ENCODE data around the gene CTNNA1.
"Not testable (repeated sequence)": the region's sequence is repeated elsewhere in the genome, so short reads cannot be mapped to it uniquely, and the experiment has no call there.

The CTNNA1 gene
- 25.9 to 85.9 reads per million in 2 donors for total RNA-seq

GRCh38 chr5:138752951-138753793 is at the start of gene CTNNA1:
Gene CTNNA1 (plus strand): TSS chr5:138753425. CDS start chr5:138781925, 28,500 bp downstream.
- DNase-seq = peak; percentile 32

- DNase-seq = not testable (repeated sequence)
Measured at GRCh38 chr5:138703777-138704176, 49.4 kb upstream of the CTNNA1 start.

- DNase-seq = no peak
Measured at GRCh38 chr5:138705007-138705406, 48.2 kb upstream of the CTNNA1 start.

GRCh38 chr5:138705567-138705966 is 47.7 kb upstream of the CTNNA1 start:
- DNase-seq = no peak

- DNase-seq = no peak
Measured at GRCh38 chr5:138706655-138707480, 46.4 kb upstream of the CTNNA1 start.

- DNase-seq = no peak
Measured at GRCh38 chr5:138708791-138709190, 44.4 kb upstream of the CTNNA1 start.

- DNase-seq = no peak
Measured at GRCh38 chr5:138709202-138709601, 44.0 kb upstream of the CTNNA1 start.

- DNase-seq = no peak
Measured at GRCh38 chr5:138711087-138711486, 42.1 kb upstream of the CTNNA1 start.

GRCh38 chr5:138711811-138712210 is 41.4 kb upstream of the CTNNA1 start:
- no peak for DNase-seq

- no peak for DNase-seq
Measured at GRCh38 chr5:138712324-138712723, 40.9 kb upstream of the CTNNA1 start.

GRCh38 chr5:138712791-138713190 is 40.4 kb upstream of the CTNNA1 start:
- no peak for DNase-seq

GRCh38 chr5:138713247-138713646 is 40.0 kb upstream of the CTNNA1 start:
- DNase-seq = no peak

- no peak for DNase-seq
Measured at GRCh38 chr5:138714694-138715093, 38.5 kb upstream of the CTNNA1 start.

- not testable (repeated sequence) for DNase-seq
Measured at GRCh38 chr5:138715931-138716432, 37.2 kb upstream of the CTNNA1 start.

GRCh38 chr5:138716456-138716924 is 36.7 kb upstream of the CTNNA1 start:
- DNase-seq = no peak

GRCh38 chr5:138717399-138717798 is 35.8 kb upstream of the CTNNA1 start:
- DNase-seq = no peak

- DNase-seq = no peak
Measured at GRCh38 chr5:138719811-138720210, 33.4 kb upstream of the CTNNA1 start.

GRCh38 chr5:138720840-138721239 is 32.4 kb upstream of the CTNNA1 start:
- DNase-seq = no peak

GRCh38 chr5:138721979-138722378 is 31.2 kb upstream of the CTNNA1 start:
- DNase-seq = no peak

GRCh38 chr5:138722544-138723177 is 30.6 kb upstream of the CTNNA1 start:
- no peak for DNase-seq

- no peak for DNase-seq
Measured at GRCh38 chr5:138724470-138725146, 28.6 kb upstream of the CTNNA1 start.

GRCh38 chr5:138725153-138725817 is 27.9 kb upstream of the CTNNA1 start:
- no peak for DNase-seq
